PFSK-1 (cell line): ENCODE measurements around the gene CALML5.

ENCODE experiments used
- FOXP2 ChIP-seq: optimal IDR thresholded peaks from 2 replicates; pipeline ENCODE3; 2011; ENCODE audit warnings: borderline replicate concordance, control low read depth, inconsistent platforms; ENCODE audit not compliant: insufficient read depth; ENCODE audit errors: extremely low read length, extremely low read depth
- POLR2AphosphoS5 ChIP-seq: IDR thresholded peaks from 2 replicates; pipeline ENCODE4 v1.6.1; 2012; ENCODE audit warnings: low read depth, mild to moderate bottlenecking, control low read depth, low read length, moderate library complexity
- REST ChIP-seq, 2 experiments: IDR thresholded peaks; 2 replicates each; pipeline versions ENCODE4 v1.6.1 to v1.8.0; 2011 to 2012; ENCODE audit warnings: low read depth in 2 of 2, low read length in 2 of 2, control low read depth in 1 of 2, inconsistent platforms in 1 of 2, mild to moderate bottlenecking in 1 of 2, moderate library complexity in 1 of 2; ENCODE audit not compliant: insufficient read depth in 1 of 2
- SIN3A ChIP-seq: IDR thresholded peaks from 2 replicates; pipeline ENCODE4 v1.6.1; 2012; ENCODE audit warnings: mild to moderate bottlenecking, low read length, moderate library complexity, borderline replicate concordance; ENCODE audit not compliant: insufficient read depth
- TAF1 ChIP-seq: IDR thresholded peaks from 2 replicates; pipeline ENCODE4 v1.6.1; 2012; ENCODE audit warnings: low read length, control low read depth, borderline replicate concordance; ENCODE audit not compliant: insufficient read depth

CALML5 gene

GRCh38 chr10:5485290-5485689, 14.1 kb downstream of the CALML5 start:
- TF ChIP-seq SIN3A (no peak), FOXP2 (no peak), POLR2AphosphoS5 (no peak), REST (IDR thresholded peaks at IDR 0.05; ENCODE audit: insufficient read depth in 1 of 2, low read depth in 2 of 2, low read length in 2 of 2) (no peak)

GRCh38 chr10:5484205-5484604, 15.2 kb downstream of the CALML5 start:
- TF ChIP-seq FOXP2 = no peak
- TF ChIP-seq TAF1 = no peak
- TF ChIP-seq REST (IDR thresholded peaks at IDR 0.05; ENCODE audit: insufficient read depth in 1 of 2, low read depth in 2 of 2, low read length in 2 of 2) = no peak

- TF ChIP-seq TAF1 = no peak
- no peak for TF ChIP-seq POLR2AphosphoS5
These were observed 17.4 kb downstream of the CALML5 start for GRCh38 chr10:5482016-5482415.

GRCh38 chr10:5481121-5481520, 18.2 kb downstream of the CALML5 start:
- TF ChIP-seq TAF1 (no peak), REST (IDR thresholded peaks at IDR 0.05; ENCODE audit: insufficient read depth in 1 of 2, low read depth in 2 of 2, low read length in 2 of 2) (no peak), SIN3A (no peak), FOXP2 (no peak), POLR2AphosphoS5 (no peak)

GRCh38 chr10:5480162-5480941, 19.0 kb downstream of the CALML5 start:
- TF ChIP-seq FOXP2 = no peak
- no peak for TF ChIP-seq POLR2AphosphoS5
- TF ChIP-seq REST (IDR thresholded peaks at IDR 0.05; ENCODE audit: insufficient read depth in 1 of 2, low read depth in 2 of 2, low read length in 2 of 2) = no peak
- no peak for TF ChIP-seq SIN3A
